Measurements from ENCODE around the gene GIPC2.
"Not testable (repeated sequence)": the region's sequence is repeated elsewhere in the genome, so short reads cannot be mapped to it uniquely, and the experiment has no call there.

The GIPC2 gene

GRCh38 chr1:78036450-78036849, 9.3 kb upstream of the GIPC2 start:
- DNase-seq (ENCODE audit: low spot score): no peak

GRCh38 chr1:78038071-78038470, 7.7 kb upstream of the GIPC2 start:
- DNase-seq (ENCODE audit: low spot score): no peak

GRCh38 chr1:78038491-78038939, 7.3 kb upstream of the GIPC2 start:
- no peak for DNase-seq (ENCODE audit: low spot score)

GRCh38 chr1:78040484-78041089, 5.2 kb upstream of the GIPC2 start:
- no peak for DNase-seq (ENCODE audit: low spot score)

- no peak for DNase-seq (ENCODE audit: low spot score)
These were observed 2.3 kb upstream of the GIPC2 start for GRCh38 chr1:78043436-78043835.

- DNase-seq (ENCODE audit: low spot score): no peak
These were observed 787 bp upstream of the GIPC2 start for GRCh38 chr1:78044796-78045562.

- no peak for DNase-seq (ENCODE audit: low spot score)
These were observed 222 bp upstream of the GIPC2 start for GRCh38 chr1:78045563-78045925.

GRCh38 chr1:78047106-78047505, 1.3 kb downstream of the GIPC2 start:
- no peak for DNase-seq (ENCODE audit: low spot score)

GRCh38 chr1:78047631-78048030, 1.9 kb downstream of the GIPC2 start:
- no peak for DNase-seq (ENCODE audit: low spot score)

GRCh38 chr1:78048446-78048845, 2.7 kb downstream of the GIPC2 start:
- no peak for DNase-seq (ENCODE audit: low spot score)

GRCh38 chr1:78049396-78049795, 3.6 kb downstream of the GIPC2 start:
- no peak for DNase-seq (ENCODE audit: low spot score)

- no peak for DNase-seq (ENCODE audit: low spot score)
These were observed 5.2 kb downstream of the GIPC2 start for GRCh38 chr1:78051005-78051404.

- no peak for DNase-seq (ENCODE audit: low spot score)
These were observed 7.1 kb downstream of the GIPC2 start for GRCh38 chr1:78052685-78053405.

GRCh38 chr1:78053498-78053897, 7.7 kb downstream of the GIPC2 start:
- DNase-seq (ENCODE audit: low spot score): no peak

- no peak for DNase-seq (ENCODE audit: low spot score)
These were observed 8.8 kb downstream of the GIPC2 start for GRCh38 chr1:78054559-78054958.

GRCh38 chr1:78054972-78055371, 9.2 kb downstream of the GIPC2 start:
- no peak for DNase-seq (ENCODE audit: low spot score)

GRCh38 chr1:78055565-78056132, 9.9 kb downstream of the GIPC2 start:
- no peak for DNase-seq (ENCODE audit: low spot score)

- DNase-seq (ENCODE audit: low spot score): no peak
These were observed 12.9 kb downstream of the GIPC2 start for GRCh38 chr1:78058670-78059069.

- DNase-seq (ENCODE audit: low spot score): no peak
These were observed 15.2 kb downstream of the GIPC2 start for GRCh38 chr1:78060857-78061563.

- DNase-seq (ENCODE audit: low spot score): no peak
These were observed 16.2 kb downstream of the GIPC2 start for GRCh38 chr1:78061825-78062523.

- DNase-seq (ENCODE audit: low spot score): not testable (repeated sequence)
These were observed 19.1 kb downstream of the GIPC2 start for GRCh38 chr1:78064886-78065285.

Measured in cerebellar cortex (tissue), 1 donor.